Psoas muscle (tissue), 8 donors: ENCODE results near the gene RIMS1. TPM values are rescaled to one million over a fixed set of nuclear protein-coding genes. Genes with fewer than 3 reads are reported as not detected.

Experiments
- ATAC-seq, 4 donors: fragments of 200-7000 bp; cut with Tn5 transposase; one replicate each; pipeline ENCODE4 v1.9.1; 2020; ENCODE audit warnings: moderate library complexity in 3 of 4, mild to moderate bottlenecking in 2 of 4
- DNase-seq, 2 donors: peaks; one replicate each; pipeline ENCODE4 v3.0.0-alpha.2; 2020
- H3K27ac ChIP-seq: fragments of 200-600 bp; one replicate; pipeline ENCODE4 v1.8.0; 2022
- H3K27me3 ChIP-seq, 3 donors: fragments of 200-600 bp in 1 of 3; one replicate each; pipeline versions ENCODE4 v1.6.1 to v1.8.0; 2013 to 2022; ENCODE audit warnings: low read length in 2 of 3, mild to moderate bottlenecking in 2 of 3, moderate library complexity in 1 of 3; ENCODE audit not compliant: insufficient read depth in 3 of 3
- H3K36me3 ChIP-seq, 2 donors: fragments of 200-600 bp in 1 of 2; one replicate each; pipeline versions ENCODE4 v1.6.1 to v1.8.0; 2013 to 2022; ENCODE audit warnings: low read depth in 1 of 2, mild to moderate bottlenecking in 1 of 2, moderate library complexity in 1 of 2; ENCODE audit not compliant: insufficient read depth in 1 of 2
- H3K4me1 ChIP-seq: fragments of 200-600 bp; one replicate; pipeline ENCODE4 v1.8.0; 2022
- H3K4me3 ChIP-seq: fragments of 200-600 bp; one replicate; pipeline ENCODE4 v1.8.0; 2022; ENCODE audit warnings: mild to moderate bottlenecking
- H3K9me3 ChIP-seq: fragments of 200-600 bp; one replicate; pipeline ENCODE4 v1.8.0; 2022
- CTCF ChIP-seq: fragments of 200-600 bp; IDR thresholded peaks from one replicate; pipeline ENCODE4 v1.8.0; 2022; ENCODE audit warnings: antibody characterized with exemption
- WGBS, 3 donors: extraction: QIAGEN DNeasy Blood & Tissue Kit; methylation state at CpG; one replicate each; pipeline versions ENCODE4 v1.1.6 to v1.1.7; 2013; 5-methylcytosine and 5-hydroxymethylcytosine counted together
- intact Hi-C, 2 donors: fragments of 100-400 bp; cut with DNase I; formaldehyde crosslinking; loops; one replicate each; pipeline versions ENCODE4 v1.11.0 to v1.14.2; 2022
- polyA plus RNA-seq, 3 donors: library from polyadenylated mRNA; stranded (reverse); fragments of 200-250 nt; gene quantifications; one replicate each; pipeline ENCODE4 v1.2.3, GENCODE V29; 2013
- total RNA-seq, 4 donors: library from RNA; stranded (reverse); fragmentation: NEBNext Ultra II Directional in 2 of 4; extraction: Animal tissue kit (Norgen Biotek cat#: 25700) in 2 of 4; gene quantifications; one replicate each; pipeline versions ENCODE4 v1.2.1 to v1.2.4, GENCODE V29; 2021 to 2023
- donor health status: healthy with polysubstance abuse.
- donor health status: DM: no; HTN: no; CAD: no; lungs with moderate emphysema.
- donor health status: Bipolar disorder and iron deficiency.
- donor health status: healthy.
- donor health status: DM: yes; HTN: yes; CAD: no.
- donor health status: DM: no; HTN: no; CAD: no.
- donor health status: DM: no; HTN: no; CAD: no.
- donor health status: DM: yes; HTN: yes; CAD: no.

RIMS1 gene
- total and polyA plus RNA-seq, 7 donors: 0.03 to 2.0 (median 0.22) TPM

GRCh38 chr6:72061286-72061685, 174.9 kb downstream of the RIMS1 start:
- ATAC-seq (no peak), DNase-seq (no peak)
- Histone ChIP-seq H3K36me3 (no peaks in the 10 kb centered on the region), H3K27ac (no peak overlapping the region), H3K9me3 (no peaks in the 10 kb centered on the region), H3K27me3 (peaks cover 0 to 2% (median 0%) of the 10 kb centered on the region in 3 donors), H3K4me1 (no peaks in the 10 kb centered on the region), H3K4me3 (no peak overlapping the region)
- intact Hi-C loops: no loop called here
- WGBS, 3 donors: 76 to 79% (median 79%) methylated on average over 6 of the region's 6 CpGs
- TF ChIP-seq CTCF: no peak

- Histone ChIP-seq H3K4me3 (no peak overlapping the region), H3K4me1 (no peaks in the 10 kb centered on the region), H3K36me3 (no peaks in the 10 kb centered on the region), H3K27me3 (no peaks in the 10 kb centered on the region), H3K27ac (no peak overlapping the region), H3K9me3 (no peaks in the 10 kb centered on the region)
- DNase-seq (no peak), ATAC-seq (no peak)
- TF ChIP-seq CTCF: no peak
- intact Hi-C loops: no loop called here
- 78 to 82% (median 81%) methylated on average over 7 of the region's 7 CpGs for WGBS, 3 donors
Observed at GRCh38 chr6:72064399-72064975, 178.1 kb downstream of the RIMS1 start.

GRCh38 chr6:72078096-72078495, 191.7 kb downstream of the RIMS1 start:
- Histone ChIP-seq H3K4me3 (no peak overlapping the region), H3K27ac (no peak overlapping the region), H3K27me3 (no peaks in the 10 kb centered on the region), H3K9me3 (no peaks in the 10 kb centered on the region), H3K36me3 (no peaks in the 10 kb centered on the region), H3K4me1 (no peaks in the 10 kb centered on the region)
- no peak for TF ChIP-seq CTCF
- 76 to 89% (median 86%) methylated on average over 1 of the region's 1 CpG for WGBS, 3 donors
- intact Hi-C loops: no loop called here
- DNase-seq (no peak), ATAC-seq (no peak)

- Histone ChIP-seq H3K9me3 (no peaks in the 10 kb centered on the region), H3K4me1 (no peaks in the 10 kb centered on the region), H3K36me3 (no peaks in the 10 kb centered on the region), H3K4me3 (no peak overlapping the region), H3K27me3 (no peaks in the 10 kb centered on the region), H3K27ac (no peak overlapping the region)
- no peak for ATAC-seq
- WGBS, 3 donors: 37 to 59% (median 45%) methylated on average over 2 of the region's 2 CpGs
- intact Hi-C loops: loop anchor here in 1 of 2 donors (10.0 kb wide), 1 partner anchor 546 kb away; no protein-coding TSS in a partner anchor
- no peak for TF ChIP-seq CTCF
- no peak for DNase-seq
Observed at GRCh38 chr6:72080260-72080941, 194.1 kb downstream of the RIMS1 start.
